GM12878 (cell line): ENCODE data around the gene TRPM1. TPM values are rescaled to one million over a fixed set of nuclear protein-coding genes. Genes with fewer than 3 reads are reported as not detected.
A peak's percentile ranks its signal among the peaks of the same experiment; 100 is the strongest.

ENCODE experiments used
- ATAC-seq: fragments of 200-7000 bp; cut with Tn5 transposase; 3 replicates; pipeline ENCODE4 v1.9.1; 2020; ENCODE audit warnings: mild to moderate bottlenecking, moderate library complexity
- BruUV-seq: library from RNA; stranded (reverse); fragments of 400-500 nt; replicated peaks from 2 replicates; lab custom pipeline; 2021; lab: Mats Ljungman, UMichigan
- CTCF ChIA-PET: fragments of 300-600 bp; sonication (Branson Sonifier 250); formaldehyde crosslinking; extraction: SDS; loops from one replicate; lab custom pipeline; 2021; ENCODE audit warnings: inconsistent platforms; lab: Yijun Ruan, JAX
- POLR2A ChIA-PET: fragments of 350-600 bp; formaldehyde crosslinking; extraction: SDS; loops from one replicate; lab custom pipeline; 2021; ENCODE audit warnings: inconsistent platforms; lab: Charles Lee
- RAD21 ChIA-PET: fragments of 300-600 bp; sonication (Branson Sonifier 250); formaldehyde crosslinking; loops from one replicate; lab custom pipeline; 2023; ENCODE audit warnings: antibody characterized with exemption; ENCODE audit not compliant: unreplicated experiment; lab: Charles Lee
- SMC1A ChIA-PET: fragments of 300-600 bp; sonication (Branson Sonifier 250); formaldehyde crosslinking; loops from one replicate; lab custom pipeline; 2023; ENCODE audit not compliant: unreplicated experiment, uncharacterized antibody; lab: Charles Lee
- DNase-seq: peaks from one replicate; pipeline ENCODE4 v3.0.0-alpha.2; 2011; ENCODE audit warnings: low read depth, low spot score
- FAIRE-seq: peaks from 3 replicates; lab custom pipeline; 2011; peaks lifted over from hg19 to GRCh38; lab: Jason Lieb, UNC
- H2AFZ ChIP-seq: 2 replicates; pipeline ENCODE4 v1.6.0; 2011; ENCODE audit warnings: low read depth, low read length, control low read depth; ENCODE audit not compliant: control insufficient read depth
- H3K27ac ChIP-seq: 2 replicates; pipeline ENCODE4 v1.5.1; 2011; ENCODE audit warnings: control low read depth; ENCODE audit not compliant: control insufficient read depth, insufficient read depth
- H3K27me3 ChIP-seq, 2 experiments: replicated peaks in 1 of 2; 2 replicates each; pipeline versions ENCODE4 v1.6.0 to v1.6.1; 2011; ENCODE audit warnings: low read length in 1 of 2; ENCODE audit not compliant: control insufficient read depth in 2 of 2, insufficient read depth in 2 of 2
- H3K36me3 ChIP-seq, 2 experiments: 2 replicates each; pipeline ENCODE4 v1.5.1; 2011; ENCODE audit warnings: low read length in 1 of 2; ENCODE audit not compliant: control insufficient read depth in 2 of 2, insufficient read depth in 2 of 2
- H3K4me1 ChIP-seq: 2 replicates; pipeline ENCODE4 v1.6.1; 2011; ENCODE audit warnings: mild to moderate bottlenecking, low read length, moderate library complexity, mixed read lengths; ENCODE audit not compliant: control insufficient read depth, insufficient read depth
- H3K4me2 ChIP-seq: 2 replicates; pipeline ENCODE4 v1.6.0; 2011; ENCODE audit warnings: control low read depth; ENCODE audit not compliant: control insufficient read depth, insufficient read depth
- H3K4me3 ChIP-seq: fragments of 200-600 bp; sonication (generic); 2 replicates; pipeline ENCODE4 v1.5.1; 2016
- H3K79me2 ChIP-seq: 2 replicates; pipeline ENCODE4 v1.6.0; 2011; ENCODE audit warnings: low read length; ENCODE audit not compliant: control insufficient read depth, insufficient read depth
- H3K9ac ChIP-seq: 2 replicates; pipeline ENCODE4 v1.8.0; 2011; ENCODE audit warnings: low read length, control low read depth, mixed read lengths; ENCODE audit not compliant: control insufficient read depth, insufficient read depth
- H3K9me3 ChIP-seq: replicated peaks from 3 replicates; pipeline ENCODE4 v1.5.1; 2011; ENCODE audit warnings: mild to moderate bottlenecking, low read length; ENCODE audit not compliant: control insufficient read depth, insufficient read depth
- H4K20me1 ChIP-seq: 2 replicates; pipeline ENCODE4 v1.6.0; 2011; ENCODE audit not compliant: control insufficient read depth, insufficient read depth
- EED ChIP-seq: sonication (generic); IDR thresholded peaks from 2 replicates; pipeline ENCODE4 v1.6.1; 2016; ENCODE audit warnings: antibody characterized with exemption, low read depth
- IKZF2 ChIP-seq, 2 experiments: fragments of 450-650 bp; IDR thresholded peaks; 2 replicates each; pipeline ENCODE4 v1.6.1; 2017; ENCODE audit warnings: mild to moderate bottlenecking in 2 of 2, moderate library complexity in 2 of 2
- IRF4 ChIP-seq: IDR thresholded peaks from 2 replicates; pipeline ENCODE4 v1.6.1; 2011; ENCODE audit warnings: low read depth, low read length
- MEF2B ChIP-seq: fragments of 450-650 bp; IDR thresholded peaks from 2 replicates; pipeline ENCODE4 v1.6.1; 2018; ENCODE audit warnings: mild to moderate bottlenecking, moderate library complexity; ENCODE audit not compliant: partially characterized antibody, poor library complexity, severe bottlenecking
- MYC ChIP-seq: IDR thresholded peaks from 2 replicates; pipeline ENCODE4 v1.6.1; 2011; ENCODE audit warnings: mild to moderate bottlenecking, low read length, moderate library complexity, inconsistent platforms; ENCODE audit not compliant: insufficient read depth, insufficient replicate concordance, insufficient read length, severe bottlenecking
- PKNOX1 ChIP-seq: fragments of 450-650 bp; IDR thresholded peaks from 2 replicates; pipeline ENCODE4 v1.6.1; 2016; ENCODE audit warnings: mild to moderate bottlenecking
- POLR2A ChIP-seq: IDR thresholded peaks from 2 replicates; pipeline ENCODE4 v1.6.1; 2011; ENCODE audit warnings: low read depth, mild to moderate bottlenecking, low read length
- POLR2AphosphoS2 ChIP-seq: IDR thresholded peaks from 2 replicates; pipeline ENCODE4 v1.6.1; 2011; ENCODE audit warnings: low read depth, mild to moderate bottlenecking, low read length, improper control_type of control experiment, moderate library complexity
- POU2F2 ChIP-seq: IDR thresholded peaks from 3 replicates; pipeline ENCODE4 v1.6.1; 2011; ENCODE audit warnings: low read depth, mild to moderate bottlenecking, low read length, borderline replicate concordance
- REST ChIP-seq: IDR thresholded peaks from 2 replicates; pipeline ENCODE4 v1.6.1; 2012; ENCODE audit warnings: mild to moderate bottlenecking, low read depth, low read length
- SMAD1 ChIP-seq: fragments of 450-650 bp; IDR thresholded peaks from 2 replicates; pipeline ENCODE4 v1.6.1; 2018; ENCODE audit warnings: mild to moderate bottlenecking, low read depth; ENCODE audit not compliant: partially characterized antibody
- SP1 ChIP-seq: IDR thresholded peaks from one replicate; pipeline ENCODE4 v1.6.1; 2011; ENCODE audit warnings: low read depth, low read length
- TAF1 ChIP-seq: IDR thresholded peaks from 2 replicates; pipeline ENCODE4 v1.6.1; 2011; ENCODE audit warnings: mild to moderate bottlenecking, low read depth, low read length, borderline replicate concordance
- TCF3 ChIP-seq: IDR thresholded peaks from 2 replicates; pipeline ENCODE4 v1.6.1; 2012; ENCODE audit warnings: low read depth, mild to moderate bottlenecking, low read length, borderline replicate concordance; ENCODE audit not compliant: insufficient read depth
- ZNF24 ChIP-seq: fragments of 450-650 bp; IDR thresholded peaks from 2 replicates; pipeline ENCODE4 v1.6.1; 2017; ENCODE audit warnings: antibody characterized with exemption, mild to moderate bottlenecking
- ZNF622 ChIP-seq: fragments of 450-650 bp; IDR thresholded peaks from 2 replicates; pipeline ENCODE4 v1.6.1; 2017; ENCODE audit warnings: mild to moderate bottlenecking, inconsistent platforms
- WGBS: methylation state at CpG from one replicate; pipeline ENCODE4 v1.1.6; 2016; ENCODE audit warnings: low lambda C conversion rate; ENCODE audit not compliant: insufficient replicate concordance, insufficient coverage; ENCODE audit errors: missing lambda C conversion rate; 5-methylcytosine and 5-hydroxymethylcytosine counted together
- in situ Hi-C: fragments of 300-500 bp; cut with MboI; formaldehyde crosslinking; loops from 9 replicates; pipeline ENCODE4 v1.14.3; 2018; ENCODE audit warnings: mixed read lengths
- intact Hi-C: fragments of 100-400 bp; cut with micrococcal nuclease; formaldehyde crosslinking; loops from one replicate; pipeline ENCODE4 v1.14.2; 2022; ENCODE audit not compliant: unreplicated experiment
- polyA plus RNA-seq, 11 experiments: library from polyadenylated mRNA; depleted of rRNA in 4 of 11; unstranded in 6 of 11; stranded (reverse) in 5 of 11; fragments of >200 nt; fragmentation: Nextera tagmentation in 4 of 11; fragmentation: Illumina TruSeq in 1 of 11; extraction: Ambion mirVana in 4 of 11; extraction: Trizol in 1 of 11; gene quantifications; 1 replicate in 1 of 11; 2 replicates in 10 of 11; pipeline versions ENCODE4 v1.2.1 to v1.2.3, GENCODE V29; 2011 to 2016; ENCODE audit warnings: inconsistent platforms in 2 of 11, missing spikeins in 2 of 11, low read depth in 1 of 11
- total RNA-seq, 4 experiments: library from RNA; depleted of rRNA in 3 of 4; stranded (reverse); fragments of >200 nt in 3 of 4; fragmentation: Illumina TruSeq in 1 of 4; extraction: Trizol in 1 of 4; gene quantifications; 2 replicates each; pipeline versions ENCODE4 v1.2.1 to v1.2.3, GENCODE V29; 2013 to 2021
- TF ChIP-seq, protein P1 (sequence below): fragments of 450-650 bp; IDR thresholded peaks from 2 replicates; pipeline ENCODE4 v1.6.1; 2017; ENCODE audit warnings: mild to moderate bottlenecking, low read depth, inconsistent platforms; ENCODE audit not compliant: poor library complexity, severe bottlenecking

The TRPM1 gene
- total and polyA plus RNA-seq, 10 of the 15 experiments (the other 5 are each of a cell fraction or from before 2014, with no cell fraction given): 0.01 to 0.10 (median 0.05) TPM; not detected in 4

DNA sequence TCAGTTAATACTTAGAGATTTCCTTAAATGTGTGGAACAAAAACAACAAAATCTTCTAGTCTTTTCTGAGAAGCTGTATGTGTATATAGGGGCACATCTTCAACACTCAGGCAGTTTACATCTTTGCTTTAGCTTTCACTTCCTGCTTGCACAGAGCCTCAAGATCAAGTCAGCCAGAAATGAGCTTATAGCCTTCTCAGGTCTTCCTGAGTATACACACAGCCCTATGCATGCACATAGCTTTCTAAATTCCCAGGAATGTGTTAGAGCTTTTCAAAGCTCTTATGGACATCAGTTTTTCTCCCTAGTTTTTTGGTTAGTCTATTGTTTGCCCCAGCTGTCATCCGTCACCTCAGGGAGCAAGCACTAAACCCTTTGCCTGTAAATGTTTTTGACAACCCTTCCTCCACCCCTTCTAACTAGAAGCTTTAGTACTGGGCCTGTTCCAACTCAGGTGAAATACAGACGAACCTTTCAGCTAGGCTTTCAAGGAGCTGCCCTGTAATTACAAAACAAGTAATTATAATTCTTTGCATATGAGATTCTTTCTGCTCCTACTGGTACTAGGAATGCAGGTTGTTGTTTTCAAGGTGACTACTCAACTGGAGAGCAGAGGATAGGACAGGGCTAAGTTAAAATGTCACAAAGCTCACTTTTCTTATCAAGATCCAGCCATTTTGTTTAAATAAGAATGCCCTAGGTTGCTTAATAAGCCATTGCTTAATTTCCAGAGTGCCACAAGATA lies 87.5 kb downstream of the TRPM1 start:
- CTCF ChIA-PET: interaction anchor here (0.8 to 2.4 kb wide), 11 partner anchors 8 to 474 kb away, joined by 3 to 9 read pairs (median 4); partner anchors contain the start of gene FAN1
- no TSS peak for BruUV-seq
- RAD21 ChIA-PET: interaction anchor here (0.6 to 2.0 kb wide), 11 partner anchors 9 to 262 kb away, joined by 3 to 13 read pairs (median 4); partner anchors contain the start of gene MTMR10
- peak; percentile 65 for DNase-seq
- SMC1A ChIA-PET: interaction anchor here (0.8 to 4.7 kb wide), 18 partner anchors 9 to 311 kb away, joined by 3 to 40 read pairs (median 5); partner anchors contain the start of gene MTMR10
- no peaks in the 10 kb centered on the region for H4K20me1 ChIP-seq
- H3K4me1 ChIP-seq: peaks cover 17% of the 10 kb centered on the region
- WGBS: 44% methylated on average over 2 of the region's 2 CpGs
- no peaks in the 10 kb centered on the region for H3K79me2 ChIP-seq
- intact Hi-C loops (no loop called here), in situ Hi-C loops (no loop called here)
- no peaks in the 10 kb centered on the region for H3K36me3 ChIP-seq
- H3K4me3 ChIP-seq: no peak overlapping the region
- peak; percentile 87 for FAIRE-seq
- H3K4me2 ChIP-seq: peak overlapping the region; percentile 52
- H3K27me3 ChIP-seq: no peaks in the 10 kb centered on the region
- POLR2A ChIA-PET: interaction anchor here (0.6 to 1.2 kb wide), 6 partner anchors 10 to 345 kb away, joined by 3 to 7 read pairs (median 3); partner anchors contain the start of gene MTMR10
- no peaks in the 10 kb centered on the region for H3K9me3 ChIP-seq
- peak overlapping the region; percentile 28 for H3K9ac ChIP-seq
- peak overlapping the region; percentile 87 for H2AFZ ChIP-seq
- peak; percentile 100 for ATAC-seq
- H3K27ac ChIP-seq: peak overlapping the region; percentile 75
- TF ChIP-seq MEF2B (no peak), REST (no peak), ZNF24 (no peak), POLR2AphosphoS2 (no peak), TAF1 (peak; percentile 21; the same call in 1 of the 2 replicates), IRF4 (no peak), IKZF2 (IDR thresholded peaks at IDR 0.05) (no peak), ZNF622 (no peak), TCF3 (no peak), EED (no peak), POU2F2 (no peak), POLR2A (peak; percentile 40; the same call in 1 of the 2 replicates), PKNOX1 (peak; percentile 16; the same call in 1 of the 2 replicates), MYC (no peak), SP1 (no peak), SMAD1 (no peak)
- TF ChIP-seq, protein P1, sequence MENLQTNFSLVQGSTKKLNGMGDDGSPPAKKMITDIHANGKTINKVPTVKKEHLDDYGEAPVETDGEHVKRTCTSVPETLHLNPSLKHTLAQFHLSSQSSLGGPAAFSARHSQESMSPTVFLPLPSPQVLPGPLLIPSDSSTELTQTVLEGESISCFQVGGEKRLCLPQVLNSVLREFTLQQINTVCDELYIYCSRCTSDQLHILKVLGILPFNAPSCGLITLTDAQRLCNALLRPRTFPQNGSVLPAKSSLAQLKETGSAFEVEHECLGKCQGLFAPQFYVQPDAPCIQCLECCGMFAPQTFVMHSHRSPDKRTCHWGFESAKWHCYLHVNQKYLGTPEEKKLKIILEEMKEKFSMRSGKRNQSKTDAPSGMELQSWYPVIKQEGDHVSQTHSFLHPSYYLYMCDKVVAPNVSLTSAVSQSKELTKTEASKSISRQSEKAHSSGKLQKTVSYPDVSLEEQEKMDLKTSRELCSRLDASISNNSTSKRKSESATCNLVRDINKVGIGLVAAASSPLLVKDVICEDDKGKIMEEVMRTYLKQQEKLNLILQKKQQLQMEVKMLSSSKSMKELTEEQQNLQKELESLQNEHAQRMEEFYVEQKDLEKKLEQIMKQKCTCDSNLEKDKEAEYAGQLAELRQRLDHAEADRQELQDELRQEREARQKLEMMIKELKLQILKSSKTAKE: no peak
